ENCODE data around the gene KCNQ1. TPM values are rescaled to one million over a fixed set of nuclear protein-coding genes. Genes with fewer than 3 reads are reported as not detected.

KCNQ1 gene
- total RNA-seq: not detected in 2 replicates

GRCh38 chr11:2444821-2445745 is at the start of gene KCNQ1:
Gene KCNQ1 (plus strand): TSS chr11:2445008. CDS start chr11:2445099, 91 bp downstream.

GRCh38 chr11:2400069-2400761 is 44.6 kb upstream of the KCNQ1 start, which contains the start of gene TSSC4:
Gene TSSC4 (plus strand): TSS chr11:2400750. CDS start chr11:2402634, 1,884 bp downstream.

GRCh38 chr11:2443881-2444820 is 657 bp upstream of the KCNQ1 start, which contains the start of gene TRPM5:
Gene TRPM5 (minus strand): TSS chr11:2444514. CDS start chr11:2423036, 21,478 bp downstream.

GRCh38 chr11:2699531-2700414 is 255.0 kb downstream of the KCNQ1 start, which contains the start of gene KCNQ1OT1:
Gene KCNQ1OT1 (minus strand): TSS chr11:2699994.

GRCh38 chr11:2885678-2886081 is 440.9 kb downstream of the KCNQ1 start, which contains the start of gene CDKN1C:
Gene CDKN1C (minus strand): TSS chr11:2885775. CDS start chr11:2885456, 319 bp downstream.

Other genes with a start within 250 kb of the KCNQ1 start
- gene ASCL2, start 174.4 kb upstream of the KCNQ1 start, total RNA-seq: 0.17 TPM in 1 of 2 replicates, not detected in the other
- gene C11orf21, start 143.1 kb upstream of the KCNQ1 start, total RNA-seq: not detected in 2 replicates
- 0.82 TPM in 1 of 2 replicates, not detected in the other for gene TSPAN32, start 143.0 kb upstream of the KCNQ1 start, total RNA-seq
- 349 and 378 TPM in 2 replicates for gene CD81, start 67.7 kb upstream of the KCNQ1 start, total RNA-seq
- gene TSSC4, start 44.3 kb upstream of the KCNQ1 start, total RNA-seq: 39.7 and 48.4 TPM in 2 replicates
- 0.12 TPM in 1 of 2 replicates, not detected in the other for gene TRPM5, start 494 bp upstream of the KCNQ1 start, total RNA-seq

Measured in pericardium fibroblast (primary cell).